Measurements from ENCODE around the gene INSR. TPM values are rescaled to one million over a fixed set of nuclear protein-coding genes. Genes with fewer than 3 reads are reported as not detected.

Gene INSR
- total RNA-seq, 4 donors from 2014 or later, result 150 to 420 (median 196) TPM

DNA sequence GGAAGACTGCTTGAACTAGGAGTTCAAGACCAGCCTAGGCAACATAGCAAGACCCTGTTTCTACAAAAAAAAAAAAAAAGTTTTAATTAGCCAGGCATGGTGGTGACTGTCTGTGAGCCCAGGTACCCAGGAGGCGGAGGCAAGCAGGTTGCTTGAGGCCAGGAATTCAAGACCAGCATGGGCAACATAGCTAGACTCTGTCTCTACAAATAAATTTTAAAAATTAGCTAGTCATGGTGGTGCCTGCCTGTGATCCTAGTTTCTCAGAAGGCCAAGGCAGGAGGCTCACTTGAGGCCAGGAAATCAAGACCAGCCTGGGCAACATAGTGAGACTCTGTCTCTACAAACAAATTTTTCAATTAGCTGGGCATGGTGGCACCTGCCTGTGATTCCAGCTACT is 6.1 kb downstream of the INSR start:
- no peak for DNase-seq (ENCODE audit: low spot score in 2 of 2)
- H3K9me3 ChIP-seq, result no peaks in the 10 kb centered on the region
- H3K27me3 ChIP-seq, result no peaks in the 10 kb centered on the region
- no peaks in the 10 kb centered on the region for H3K36me3 ChIP-seq
- H3K27ac ChIP-seq, result no peak overlapping the region
- H3K4me3 ChIP-seq, result no peak overlapping the region
- WGBS, 2 donors, result 95 to 100% methylated on average over 1 of the region's 1 CpG
- TF ChIP-seq EP300 (IDR thresholded peaks at IDR 0.05) (no peak), POLR2A (IDR thresholded peaks at IDR 0.05) (no peak)
- TF ChIP-seq, protein P1, sequence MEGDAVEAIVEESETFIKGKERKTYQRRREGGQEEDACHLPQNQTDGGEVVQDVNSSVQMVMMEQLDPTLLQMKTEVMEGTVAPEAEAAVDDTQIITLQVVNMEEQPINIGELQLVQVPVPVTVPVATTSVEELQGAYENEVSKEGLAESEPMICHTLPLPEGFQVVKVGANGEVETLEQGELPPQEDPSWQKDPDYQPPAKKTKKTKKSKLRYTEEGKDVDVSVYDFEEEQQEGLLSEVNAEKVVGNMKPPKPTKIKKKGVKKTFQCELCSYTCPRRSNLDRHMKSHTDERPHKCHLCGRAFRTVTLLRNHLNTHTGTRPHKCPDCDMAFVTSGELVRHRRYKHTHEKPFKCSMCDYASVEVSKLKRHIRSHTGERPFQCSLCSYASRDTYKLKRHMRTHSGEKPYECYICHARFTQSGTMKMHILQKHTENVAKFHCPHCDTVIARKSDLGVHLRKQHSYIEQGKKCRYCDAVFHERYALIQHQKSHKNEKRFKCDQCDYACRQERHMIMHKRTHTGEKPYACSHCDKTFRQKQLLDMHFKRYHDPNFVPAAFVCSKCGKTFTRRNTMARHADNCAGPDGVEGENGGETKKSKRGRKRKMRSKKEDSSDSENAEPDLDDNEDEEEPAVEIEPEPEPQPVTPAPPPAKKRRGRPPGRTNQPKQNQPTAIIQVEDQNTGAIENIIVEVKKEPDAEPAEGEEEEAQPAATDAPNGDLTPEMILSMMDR (IDR thresholded peaks at IDR 0.05), result no peak
- H3K4me1 ChIP-seq, result peaks cover 0 to 31% (median 5%) of the 10 kb centered on the region in 4 donors

DNA sequence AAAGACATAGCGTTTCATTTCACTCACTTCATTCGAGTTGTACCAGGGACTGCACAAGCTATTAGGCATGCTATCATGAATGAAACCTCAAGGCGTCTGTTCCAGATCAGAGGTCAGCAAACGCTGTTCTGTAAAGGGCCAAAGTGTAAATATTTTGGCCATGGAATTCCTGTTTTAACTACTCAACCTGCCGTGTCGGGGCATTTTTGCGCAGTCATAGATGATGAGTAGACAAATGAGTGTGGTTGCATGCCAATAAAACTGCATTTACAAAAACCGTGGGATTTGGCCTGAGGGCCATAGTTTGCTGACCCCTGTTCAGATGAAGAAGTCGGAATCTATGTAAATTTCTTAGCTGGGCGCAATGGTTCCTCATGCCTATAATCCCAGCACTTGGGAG is 6.5 kb downstream of the INSR start:
- Histone ChIP-seq H3K9me3 (no peaks in the 10 kb centered on the region), H3K4me1 (peaks cover 0 to 28% (median 3%) of the 10 kb centered on the region in 4 donors), H3K27me3 (no peaks in the 10 kb centered on the region), H3K4me3 (no peak overlapping the region), H3K36me3 (no peaks in the 10 kb centered on the region), H3K27ac (no peak overlapping the region)
- TF ChIP-seq, protein P1 (IDR thresholded peaks at IDR 0.05), result no peak
- TF ChIP-seq EP300 (IDR thresholded peaks at IDR 0.05) (no peak), POLR2A (IDR thresholded peaks at IDR 0.05) (no peak)
- DNase-seq (ENCODE audit: low spot score in 2 of 2), result no peak
- 43 to 49% methylated on average over 10 of the region's 10 CpGs for WGBS, 2 donors

DNA sequence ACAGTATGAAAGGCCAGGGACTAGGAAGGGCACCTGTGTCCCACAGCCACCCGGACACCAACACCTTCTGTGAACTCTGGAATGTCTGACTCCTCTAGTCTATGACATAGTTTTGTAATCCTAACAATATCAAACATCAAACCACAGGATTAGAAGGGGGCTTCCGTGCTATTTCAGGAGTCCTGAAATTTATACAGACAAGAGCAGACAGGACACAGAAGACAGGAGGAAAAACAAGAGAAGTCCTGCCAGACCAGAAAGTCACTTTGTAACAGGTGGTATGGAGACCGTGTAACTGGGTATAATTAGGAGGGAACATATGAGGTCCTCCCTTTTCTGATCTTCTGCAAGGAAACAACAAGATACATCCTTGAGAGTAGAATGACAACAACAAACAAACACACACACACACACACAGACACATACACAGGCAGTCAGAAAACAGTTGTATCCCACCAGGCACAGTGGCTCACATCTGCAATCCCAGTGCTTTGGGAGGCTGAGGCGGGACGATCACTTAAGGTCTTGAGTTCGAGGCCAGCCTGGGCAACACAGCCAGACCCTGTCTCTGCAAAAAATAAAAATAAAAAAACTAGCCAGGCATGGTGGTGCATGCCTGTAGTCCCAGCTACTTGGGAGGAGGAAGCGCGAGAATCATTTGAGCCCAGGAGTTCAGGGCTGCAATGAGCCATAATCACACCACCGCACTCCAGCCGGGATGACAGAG is 13.1 kb downstream of the INSR start:
- 87% methylated on average over 10 of the region's 10 CpGs for WGBS, 2 donors
- no peaks in the 10 kb centered on the region for H3K27me3 ChIP-seq
- peaks cover 0 to 35% (median 0%) of the 10 kb centered on the region in 3 donors for H3K36me3 ChIP-seq
- H3K4me3 ChIP-seq, result no peak overlapping the region
- no peak overlapping the region for H3K27ac ChIP-seq
- no peak for DNase-seq (ENCODE audit: low spot score in 2 of 2)
- no peaks in the 10 kb centered on the region for H3K4me1 ChIP-seq
- TF ChIP-seq EP300 (IDR thresholded peaks at IDR 0.05) (no peak), POLR2A (IDR thresholded peaks at IDR 0.05) (no peak)
- TF ChIP-seq, protein P1 (IDR thresholded peaks at IDR 0.05), result no peak
- H3K9me3 ChIP-seq, result no peaks in the 10 kb centered on the region

DNA sequence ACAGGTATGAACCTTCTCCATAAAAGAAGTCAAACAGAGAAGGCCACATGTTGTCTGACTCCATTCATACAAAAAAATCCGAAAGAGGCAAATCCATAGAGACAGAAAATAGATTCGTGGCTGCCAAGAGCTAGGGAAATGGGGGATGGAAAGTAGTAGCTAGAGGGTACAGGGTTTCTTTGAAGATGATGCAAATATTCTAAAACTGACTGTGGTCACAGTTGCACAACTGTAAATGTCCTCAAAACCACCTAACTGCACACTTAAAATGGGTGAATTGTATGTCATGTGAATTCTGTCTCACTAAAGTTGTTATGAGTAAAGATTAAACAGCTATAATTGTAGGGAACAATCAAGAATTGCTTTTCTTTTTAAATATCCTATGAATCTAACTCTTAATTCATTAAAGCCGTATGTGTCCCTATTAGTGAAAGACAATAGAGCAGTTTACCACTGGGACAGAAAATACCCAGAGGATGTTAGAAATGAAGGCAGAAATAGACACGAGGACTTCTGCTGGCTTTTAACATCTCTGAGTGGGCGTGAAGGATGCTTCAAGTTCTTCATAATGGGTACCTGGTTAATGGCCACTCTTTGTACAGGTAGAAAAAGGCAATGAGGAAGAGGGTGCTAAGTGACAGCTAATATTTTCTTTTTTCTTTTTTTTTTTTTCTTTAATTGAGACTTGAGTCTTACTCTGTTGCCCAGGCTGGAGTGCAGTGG is 21.2 kb downstream of the INSR start:
- Histone ChIP-seq H3K4me3 (no peak overlapping the region), H3K36me3 (peaks cover 0 to 33% (median 0%) of the 10 kb centered on the region in 3 donors), H3K27ac (no peak overlapping the region), H3K4me1 (peaks cover 0 to 28% (median 2%) of the 10 kb centered on the region in 4 donors), H3K9me3 (no peaks in the 10 kb centered on the region), H3K27me3 (no peaks in the 10 kb centered on the region)
- 49 to 50% methylated on average over 5 of the region's 5 CpGs for WGBS, 2 donors
- DNase-seq (ENCODE audit: low spot score in 2 of 2), result no peak
- TF ChIP-seq EP300 (IDR thresholded peaks at IDR 0.05) (no peak), POLR2A (IDR thresholded peaks at IDR 0.05) (no peak)
- TF ChIP-seq, protein P1 (IDR thresholded peaks at IDR 0.05), result no peak

DNA sequence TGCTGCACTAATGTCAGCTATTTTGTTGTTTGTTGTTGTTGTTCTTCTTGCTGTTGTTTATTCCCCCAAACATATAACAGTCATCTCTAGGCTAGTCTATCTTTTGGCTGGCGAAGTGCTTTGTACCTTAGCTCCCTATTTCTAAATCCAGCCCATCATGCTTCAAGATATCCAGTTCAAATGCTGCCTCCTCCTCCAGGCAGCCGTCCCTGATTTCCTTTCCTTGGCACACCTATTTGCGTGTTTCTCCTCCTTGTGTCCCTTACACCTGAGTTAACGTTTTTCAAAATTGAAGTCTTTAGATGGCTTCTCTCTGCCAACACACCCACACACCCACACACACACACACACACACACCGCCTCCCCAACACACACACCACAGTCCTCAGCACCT is 25.5 kb downstream of the INSR start:
- Histone ChIP-seq H3K36me3 (peaks cover 2 to 31% (median 4%) of the 10 kb centered on the region in 3 donors), H3K4me3 (no peak overlapping the region), H3K4me1 (peaks cover 0 to 53% (median 2%) of the 10 kb centered on the region in 4 donors), H3K27me3 (no peaks in the 10 kb centered on the region), H3K27ac (peak overlapping the region in 1 of 4 donors; percentile 39), H3K9me3 (peaks cover 0 to 9% (median 0%) of the 10 kb centered on the region in 4 donors)
- DNase-seq (ENCODE audit: low spot score in 2 of 2), result no peak
- WGBS, 2 donors, result 92 to 94% methylated on average over 5 of the region's 5 CpGs
- TF ChIP-seq EP300 (IDR thresholded peaks at IDR 0.05), result no peak
